PFSK-1 (cell line): ENCODE data around the gene SRPK2.

Source experiments
- FOXP2 ChIP-seq: optimal IDR thresholded peaks from 2 replicates; pipeline ENCODE3; 2011; ENCODE audit warnings: borderline replicate concordance, control low read depth, inconsistent platforms; ENCODE audit not compliant: insufficient read depth; ENCODE audit errors: extremely low read length, extremely low read depth
- POLR2AphosphoS5 ChIP-seq: IDR thresholded peaks from 2 replicates; pipeline ENCODE4 v1.6.1; 2012; ENCODE audit warnings: low read depth, mild to moderate bottlenecking, control low read depth, low read length, moderate library complexity
- REST ChIP-seq, 2 experiments: IDR thresholded peaks; 2 replicates each; pipeline versions ENCODE4 v1.6.1 to v1.8.0; 2011 to 2012; ENCODE audit warnings: low read depth in 2 of 2, low read length in 2 of 2, control low read depth in 1 of 2, inconsistent platforms in 1 of 2, mild to moderate bottlenecking in 1 of 2, moderate library complexity in 1 of 2; ENCODE audit not compliant: insufficient read depth in 1 of 2
- SIN3A ChIP-seq: IDR thresholded peaks from 2 replicates; pipeline ENCODE4 v1.6.1; 2012; ENCODE audit warnings: mild to moderate bottlenecking, low read length, moderate library complexity, borderline replicate concordance; ENCODE audit not compliant: insufficient read depth
- TAF1 ChIP-seq: IDR thresholded peaks from 2 replicates; pipeline ENCODE4 v1.6.1; 2012; ENCODE audit warnings: low read length, control low read depth, borderline replicate concordance; ENCODE audit not compliant: insufficient read depth

The SRPK2 gene

GRCh38 chr7:105101864-105102263 is 286.9 kb downstream of the SRPK2 start:
- no peak for TF ChIP-seq SIN3A
- no peak for TF ChIP-seq FOXP2
- TF ChIP-seq TAF1 = no peak
- TF ChIP-seq REST (IDR thresholded peaks at IDR 0.05; ENCODE audit: insufficient read depth in 1 of 2, low read depth in 2 of 2, low read length in 2 of 2) = no peak
- TF ChIP-seq POLR2AphosphoS5 = no peak

DNA sequence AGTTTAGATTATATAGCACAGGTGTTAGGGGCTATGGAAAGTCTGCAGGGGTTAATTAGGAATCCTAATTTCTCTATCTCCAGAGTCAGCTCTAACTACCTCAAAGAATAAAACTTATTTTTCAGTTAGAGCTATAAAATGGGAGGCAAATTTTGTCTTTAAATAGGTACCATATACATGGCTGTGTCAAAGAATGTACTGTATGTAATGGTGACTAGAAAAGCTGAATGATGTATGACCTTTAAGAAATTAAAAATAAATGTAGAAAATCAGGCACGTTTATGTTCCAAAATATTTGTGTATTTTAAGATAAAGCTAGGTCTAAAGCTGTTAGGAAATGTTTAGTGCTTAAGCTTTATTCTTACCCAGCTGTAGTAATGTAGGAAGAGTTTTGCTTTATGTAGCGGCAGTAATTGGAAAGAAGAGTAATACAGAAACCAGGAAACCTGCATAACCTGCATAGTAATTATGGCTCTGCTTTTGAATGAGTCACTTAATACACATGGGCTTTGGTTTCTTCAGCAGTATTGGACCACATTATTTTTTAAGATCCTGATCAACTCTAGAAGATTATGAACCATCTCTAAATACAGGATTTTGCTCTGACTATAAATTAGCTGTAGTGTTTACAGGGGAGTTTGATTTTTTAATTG is 289.7 kb downstream of the SRPK2 start:
- TF ChIP-seq SIN3A = no peak
- no peak for TF ChIP-seq POLR2AphosphoS5
- no peak for TF ChIP-seq TAF1
- TF ChIP-seq FOXP2 = no peak
- no peak for TF ChIP-seq REST (IDR thresholded peaks at IDR 0.05; ENCODE audit: insufficient read depth in 1 of 2, low read depth in 2 of 2, low read length in 2 of 2)

GRCh38 chr7:105097619-105098018 is 291.1 kb downstream of the SRPK2 start:
- TF ChIP-seq REST (IDR thresholded peaks at IDR 0.05; ENCODE audit: insufficient read depth in 1 of 2, low read depth in 2 of 2, low read length in 2 of 2) = no peak
- no peak for TF ChIP-seq SIN3A
- no peak for TF ChIP-seq POLR2AphosphoS5

DNA sequence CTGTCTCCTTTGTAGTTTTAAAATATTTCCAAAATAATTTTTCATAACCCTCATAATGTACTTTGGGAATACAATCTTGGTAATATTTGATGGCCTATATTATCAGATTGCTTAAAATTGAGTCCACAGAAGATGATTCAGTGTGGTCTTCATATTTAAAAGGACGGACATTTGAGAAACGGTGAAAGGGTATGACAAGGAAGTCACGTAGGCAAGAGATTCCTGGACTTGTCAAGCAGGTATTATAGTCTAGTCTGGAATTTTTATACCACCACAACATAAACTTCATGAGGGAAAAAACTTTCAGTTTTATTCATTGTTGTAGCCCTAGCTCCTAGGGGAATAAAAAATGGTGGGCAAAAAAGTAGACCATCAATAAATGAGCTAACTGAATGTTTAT is 292.4 kb downstream of the SRPK2 start:
- TF ChIP-seq TAF1 (no peak), POLR2AphosphoS5 (no peak), SIN3A (no peak), FOXP2 (no peak), REST (IDR thresholded peaks at IDR 0.05; ENCODE audit: insufficient read depth in 1 of 2, low read depth in 2 of 2, low read length in 2 of 2) (no peak)

- no peak for TF ChIP-seq REST (IDR thresholded peaks at IDR 0.05; ENCODE audit: insufficient read depth in 1 of 2, low read depth in 2 of 2, low read length in 2 of 2)
- no peak for TF ChIP-seq SIN3A
- TF ChIP-seq FOXP2 = no peak
- TF ChIP-seq TAF1 = no peak
- TF ChIP-seq POLR2AphosphoS5 = no peak
Observed at GRCh38 chr7:105094966-105095365, 293.8 kb downstream of the SRPK2 start.
